ENCODE data around the gene STK39. TPM values are rescaled to one million over a fixed set of nuclear protein-coding genes. Genes with fewer than 3 reads are reported as not detected.

STK39 gene
- total RNA-seq, 1 donor from 2014 or later: 23.4 TPM

- DNase-seq: no peak
Observed at GRCh38 chr2:167953776-167954175, 293.6 kb downstream of the STK39 start.

DNA sequence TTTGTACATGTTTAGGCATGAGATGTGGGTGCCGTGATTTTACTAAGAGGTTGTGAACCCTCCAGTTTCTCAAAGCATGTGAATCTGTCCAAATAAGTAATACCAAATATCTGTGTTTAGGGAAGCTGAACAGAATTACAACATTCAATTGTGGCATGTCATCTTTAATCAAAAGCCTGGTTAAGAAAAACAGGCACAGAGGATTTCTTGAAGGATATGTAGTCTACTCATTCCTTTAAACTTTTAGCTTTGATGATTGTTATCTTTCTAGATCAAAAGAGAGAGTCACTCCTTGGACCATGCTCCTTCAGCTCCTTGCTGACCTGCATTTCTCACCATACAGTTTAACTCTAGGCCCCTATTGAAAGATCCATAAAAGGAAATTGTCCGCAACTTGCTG lies 296.8 kb downstream of the STK39 start:
- no peak for DNase-seq

DNA sequence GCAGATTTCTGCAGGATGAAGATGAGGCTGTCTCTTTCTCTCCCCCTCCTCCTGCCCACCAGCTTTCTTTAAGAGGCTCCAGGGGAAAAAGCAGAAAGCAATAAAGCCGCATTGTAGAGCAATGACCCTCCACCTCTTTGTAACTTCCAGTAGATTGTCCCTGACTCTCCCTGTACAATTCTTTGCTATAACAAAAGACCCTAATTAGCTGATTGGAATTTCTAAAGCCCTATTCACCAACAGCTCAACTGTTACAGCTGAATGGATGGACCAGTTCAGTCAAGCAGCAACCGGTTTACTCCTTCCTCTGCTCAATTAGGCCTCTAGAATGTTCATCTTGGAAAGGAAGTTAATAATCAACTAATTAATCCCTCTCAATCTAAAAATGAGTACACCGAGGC lies 301.0 kb downstream of the STK39 start:
- no peak for DNase-seq

DNA sequence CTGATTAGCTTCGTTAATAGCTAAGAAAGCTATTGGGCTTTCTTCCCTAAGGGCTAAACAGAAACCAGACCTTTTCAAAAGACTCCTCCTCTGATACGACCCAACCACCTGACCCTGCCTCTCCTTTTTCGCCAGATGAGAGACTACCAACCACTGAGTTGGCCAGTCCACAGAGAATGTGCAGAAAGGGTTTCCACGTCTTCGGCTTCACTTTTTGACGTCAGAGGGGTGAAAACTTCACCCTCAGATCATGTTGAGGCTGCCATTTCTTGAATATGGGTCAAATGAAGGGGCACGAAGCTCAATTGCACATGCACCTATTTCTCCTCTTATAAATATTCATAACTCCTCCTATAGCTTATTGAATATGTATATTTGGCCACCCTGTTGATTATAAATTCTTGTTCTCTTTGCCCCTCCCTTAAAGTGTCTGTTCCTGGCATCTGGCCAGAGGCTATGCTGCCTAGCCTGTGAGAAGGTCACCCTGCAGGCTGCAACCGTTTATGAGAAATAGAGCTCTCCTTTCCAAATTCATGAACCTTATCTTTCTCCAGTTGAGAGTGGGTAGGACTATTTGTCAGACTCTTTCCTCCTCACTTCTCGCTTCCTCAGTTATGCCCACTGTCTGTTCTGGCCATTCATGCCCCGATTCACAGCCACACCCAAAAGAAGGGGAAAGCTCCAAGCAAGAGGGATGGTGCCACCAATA lies 301.6 kb downstream of the STK39 start:
- DNase-seq: no peak

GRCh38 chr2:167944825-167945659 lies 302.4 kb downstream of the STK39 start:
- no peak for DNase-seq

DNA sequence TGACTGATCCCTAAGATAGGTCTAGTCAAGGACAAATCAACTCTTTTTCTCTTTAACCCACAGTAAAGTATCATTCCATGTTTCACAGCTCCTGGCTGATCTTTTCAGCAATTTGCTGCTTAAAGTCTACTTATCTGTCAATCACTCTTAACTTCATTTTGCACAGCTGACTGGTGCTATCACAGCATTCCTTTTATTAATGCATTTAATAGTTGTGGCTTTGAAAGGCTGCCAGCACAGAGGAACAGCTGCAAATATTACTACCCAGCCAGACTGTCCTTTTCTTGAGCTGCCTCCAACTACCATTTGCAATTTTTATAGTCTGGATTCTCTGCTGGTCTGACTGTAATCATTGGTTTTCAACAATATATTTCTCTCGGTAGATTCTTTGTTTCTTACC lies 303.5 kb downstream of the STK39 start:
- DNase-seq: no peak

DNA sequence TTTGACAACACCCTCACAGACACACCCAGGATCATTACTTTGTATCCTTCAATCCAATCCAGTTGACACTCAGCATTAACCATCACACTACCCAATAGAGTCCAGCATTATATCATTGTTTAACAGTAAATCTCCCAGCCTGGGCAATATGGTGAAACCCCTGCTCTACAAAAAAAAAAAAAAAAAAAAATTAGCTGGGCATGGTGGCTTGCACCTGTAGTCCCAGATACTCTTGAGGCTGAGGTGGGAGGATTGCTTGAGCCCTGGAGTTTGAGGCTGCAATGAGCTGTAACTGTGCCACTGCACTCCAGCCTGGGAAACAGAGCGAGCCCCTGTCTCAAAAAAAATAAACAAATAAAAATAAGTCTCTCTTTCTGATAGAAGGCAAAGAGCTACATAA lies 304.0 kb downstream of the STK39 start:
- no peak for DNase-seq

DNA sequence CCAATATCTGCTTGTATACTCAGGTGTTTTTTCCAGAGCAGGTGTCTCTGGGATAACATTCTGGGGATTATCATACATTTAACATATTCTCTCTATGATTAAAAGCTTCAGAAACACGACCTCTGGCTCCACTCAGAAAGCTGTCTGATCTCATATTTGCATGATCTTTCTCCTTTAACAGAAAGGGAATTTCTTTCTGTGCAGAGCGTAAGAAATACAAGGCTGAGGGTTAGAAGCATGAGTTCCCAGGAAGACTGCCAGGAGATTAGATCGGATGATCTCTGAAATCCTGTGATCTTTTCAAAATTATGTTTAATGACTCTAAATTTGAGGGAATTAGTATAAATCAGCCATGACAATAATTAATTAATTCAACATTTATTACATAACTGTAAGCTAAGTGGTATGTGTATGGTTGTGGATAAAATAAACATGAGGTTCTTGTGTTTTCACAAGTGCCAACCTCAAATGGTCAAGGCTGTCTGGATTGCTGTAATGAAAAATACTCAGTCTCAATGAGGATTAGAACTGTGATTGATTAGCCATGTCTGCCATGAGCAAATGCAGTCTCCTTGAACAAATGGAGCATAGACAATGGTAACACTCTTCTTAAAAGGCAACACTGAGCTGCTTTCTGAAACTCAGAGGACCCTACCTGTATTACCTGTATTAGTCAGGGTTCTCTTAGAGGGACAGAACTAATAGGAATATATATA lies 304.9 kb downstream of the STK39 start:
- no peak for DNase-seq

DNA sequence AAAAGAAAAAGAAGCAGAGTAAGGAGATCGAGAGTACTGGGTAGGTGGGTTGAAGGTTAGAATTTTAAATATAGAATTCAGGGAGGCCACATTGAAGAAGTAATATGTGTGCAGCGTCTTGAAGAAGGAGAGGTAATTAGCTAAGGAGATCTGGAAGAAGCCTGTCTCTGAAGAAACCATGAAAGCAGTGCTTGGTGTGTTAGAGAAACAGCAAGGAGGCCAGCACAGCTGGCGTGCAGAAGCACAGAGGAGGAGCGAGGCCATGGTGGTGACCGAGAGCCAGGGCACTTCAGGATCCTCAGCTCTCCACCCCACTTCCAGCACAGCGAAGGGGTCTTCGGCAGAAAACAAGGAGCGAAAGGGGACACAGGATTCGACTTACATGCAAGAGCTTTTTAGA lies 305.8 kb downstream of the STK39 start:
- DNase-seq: no peak

GRCh38 chr2:167940734-167941507 lies 306.5 kb downstream of the STK39 start:
- DNase-seq: no peak

DNA sequence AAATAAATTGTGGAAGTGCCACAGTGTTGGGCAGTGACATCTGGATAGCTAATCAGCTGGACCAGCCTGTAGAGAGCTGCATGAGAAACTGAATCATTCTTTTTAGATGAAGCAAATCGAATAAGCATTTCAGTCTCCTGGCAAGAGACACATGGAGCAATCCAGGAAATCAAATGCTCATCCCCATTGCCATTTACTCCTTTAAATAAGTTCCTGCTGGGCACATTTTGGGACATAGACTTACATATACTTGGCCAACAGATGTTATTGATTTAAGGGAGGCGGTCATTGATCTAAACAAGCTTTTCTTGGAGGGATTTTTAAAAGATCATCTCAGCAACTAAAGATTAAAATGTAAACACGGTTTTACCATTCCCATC lies 307.1 kb downstream of the STK39 start:
- DNase-seq: peak; percentile 54

DNA sequence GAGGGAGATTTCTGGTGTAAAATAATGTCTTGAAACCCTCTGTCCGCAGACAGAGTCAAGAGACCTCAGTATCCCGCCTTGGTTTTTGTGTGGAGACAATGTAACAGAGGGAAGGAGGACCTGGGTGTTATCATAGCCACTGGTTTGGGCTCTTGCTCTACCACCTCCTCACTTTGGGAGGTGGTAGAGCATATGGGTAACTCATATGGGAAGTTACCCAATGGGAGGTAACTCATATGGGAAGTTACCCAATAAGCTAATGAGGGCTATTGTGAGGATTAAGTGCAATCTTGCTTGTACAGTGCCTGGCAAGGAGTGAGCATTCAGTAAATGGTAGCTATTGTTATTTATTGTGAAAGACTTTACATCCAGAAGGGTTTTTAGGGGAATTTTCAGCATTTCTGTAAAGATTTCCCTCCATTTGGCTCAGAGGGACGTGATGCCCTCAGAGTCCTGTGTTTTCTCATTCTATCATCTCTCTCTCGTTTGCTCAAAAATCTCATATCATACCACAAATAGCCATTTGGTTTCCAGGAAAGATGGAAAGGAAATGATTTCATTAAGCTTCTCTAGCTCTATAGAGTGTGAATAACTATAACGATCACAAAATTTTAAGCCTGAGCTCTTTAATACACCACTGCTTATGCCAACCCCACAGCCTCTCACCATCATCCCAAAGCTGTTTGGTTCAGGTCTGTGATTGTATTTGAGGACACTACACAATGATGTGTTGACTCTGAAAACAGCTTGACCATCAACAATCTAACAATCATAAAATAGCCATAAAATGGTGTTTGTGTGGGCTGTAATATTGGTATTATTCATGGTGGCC lies 307.7 kb downstream of the STK39 start:
- DNase-seq: no peak

DNA sequence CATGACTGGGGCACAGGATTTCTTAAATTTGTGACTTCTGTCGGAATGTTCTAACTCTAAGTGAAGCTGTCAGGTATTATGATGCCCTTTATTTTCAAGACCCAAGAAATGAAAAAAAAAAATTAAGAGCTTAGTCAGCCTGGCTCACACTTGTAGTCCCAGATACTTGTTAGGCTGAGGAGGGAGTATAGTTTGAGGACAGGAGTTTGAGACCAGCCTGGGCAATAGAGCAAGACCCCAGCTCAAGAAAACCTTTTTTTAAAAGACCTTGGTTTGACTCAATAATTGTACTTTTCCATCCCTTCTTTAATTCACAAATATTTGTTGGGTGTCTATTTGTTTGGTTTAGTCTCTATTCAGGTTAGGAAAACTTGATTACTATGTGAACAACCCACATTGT lies 310.0 kb downstream of the STK39 start:
- no peak for DNase-seq

DNA sequence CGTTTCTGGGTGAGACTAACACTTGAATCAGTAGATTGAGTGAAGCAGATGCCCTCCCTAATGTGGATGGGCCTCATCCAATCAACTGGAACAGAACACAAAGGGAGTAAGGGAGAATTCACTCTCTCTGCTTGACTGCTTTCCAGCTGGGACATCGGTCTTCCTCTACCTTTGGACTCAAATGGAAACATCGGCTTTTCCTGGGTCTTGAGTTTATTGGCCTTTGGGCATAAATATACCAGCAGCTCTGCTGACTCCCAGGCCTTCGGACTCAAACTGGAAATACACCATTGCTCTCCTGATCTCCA lies 311.6 kb downstream of the STK39 start:
- no peak for DNase-seq

DNA sequence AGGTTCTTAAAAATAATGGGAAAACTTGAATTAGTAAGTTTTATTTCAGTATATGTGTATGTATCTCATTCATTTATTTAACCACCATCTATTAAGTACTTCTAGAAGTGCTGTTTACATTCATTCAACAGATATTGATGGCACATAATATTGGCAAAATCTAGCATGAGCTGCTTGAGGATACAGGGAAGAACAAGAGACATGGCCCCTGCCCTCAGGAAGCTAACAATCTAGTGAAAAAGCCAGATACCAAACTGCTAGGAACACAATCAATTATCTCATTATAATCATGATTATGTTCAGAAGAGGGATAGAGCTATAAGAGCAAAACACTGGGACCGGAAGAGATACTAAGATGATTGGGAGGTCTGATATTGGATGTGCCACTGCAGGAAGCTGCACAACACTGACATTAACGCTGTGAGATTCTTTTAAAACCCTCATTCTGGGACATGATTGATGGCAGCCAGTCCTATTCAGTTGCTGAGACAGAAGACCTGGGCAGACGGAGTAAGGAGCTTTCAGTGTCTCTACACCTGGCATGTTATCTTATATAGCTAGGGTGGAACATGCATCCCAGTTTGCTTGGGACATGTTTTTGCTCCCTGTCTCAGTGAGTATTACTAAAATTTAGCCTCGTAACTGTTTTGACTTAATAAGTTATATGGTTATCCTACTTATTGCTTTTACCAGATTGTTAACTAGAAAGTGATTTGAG lies 314.1 kb downstream of the STK39 start:
- no peak for DNase-seq

DNA sequence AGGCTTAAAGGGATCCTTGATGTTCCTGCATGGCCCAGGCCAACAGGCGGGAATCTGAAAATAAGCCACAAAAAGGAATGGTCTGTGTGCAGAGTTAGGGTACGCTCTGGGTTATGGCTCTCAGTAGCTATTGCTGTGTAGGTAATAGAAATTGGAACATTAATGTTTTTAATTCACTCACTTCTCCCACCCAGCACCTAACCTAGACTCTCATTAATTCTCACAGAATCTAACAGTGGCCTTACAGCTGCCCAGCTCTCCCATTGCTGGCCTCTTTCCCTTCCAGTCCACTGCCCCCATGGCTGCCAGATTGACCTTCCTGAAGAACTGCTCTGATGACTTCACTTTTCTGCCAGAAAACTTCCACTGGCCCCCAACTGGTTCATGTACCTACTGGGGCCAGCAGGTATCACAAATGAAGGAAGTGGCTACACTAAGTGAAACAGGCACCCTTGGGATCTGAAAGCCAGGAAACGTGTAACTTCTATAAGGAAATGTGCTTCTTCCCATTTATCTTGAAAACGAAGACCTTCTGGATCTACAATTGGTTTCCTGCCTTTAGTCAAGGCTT lies 315.2 kb downstream of the STK39 start:
- DNase-seq: no peak

- no peak for DNase-seq
Observed at GRCh38 chr2:167929484-167929883, 317.9 kb downstream of the STK39 start.

GRCh38 chr2:167928434-167928833 lies 319.0 kb downstream of the STK39 start:
- DNase-seq: no peak

DNA sequence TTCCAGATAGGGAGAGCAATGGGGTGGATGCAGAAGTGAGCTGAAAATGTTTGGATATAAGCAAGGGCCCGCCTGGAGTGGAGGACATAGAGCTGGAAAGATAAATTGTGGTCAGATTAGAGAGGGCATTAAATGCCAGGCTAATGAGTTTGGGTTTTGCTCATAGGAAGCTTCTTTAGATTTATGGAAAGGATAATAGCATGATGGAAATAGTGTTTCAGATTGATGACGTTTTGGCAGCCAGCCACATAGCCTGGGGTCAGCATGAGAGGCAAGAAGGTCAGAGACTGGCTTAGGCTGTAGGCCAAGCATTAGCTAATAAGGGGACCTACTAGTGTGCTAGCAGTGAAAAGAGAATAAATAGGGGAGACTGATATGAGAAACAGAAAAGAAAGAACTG lies 321.6 kb downstream of the STK39 start:
- no peak for DNase-seq

DNA sequence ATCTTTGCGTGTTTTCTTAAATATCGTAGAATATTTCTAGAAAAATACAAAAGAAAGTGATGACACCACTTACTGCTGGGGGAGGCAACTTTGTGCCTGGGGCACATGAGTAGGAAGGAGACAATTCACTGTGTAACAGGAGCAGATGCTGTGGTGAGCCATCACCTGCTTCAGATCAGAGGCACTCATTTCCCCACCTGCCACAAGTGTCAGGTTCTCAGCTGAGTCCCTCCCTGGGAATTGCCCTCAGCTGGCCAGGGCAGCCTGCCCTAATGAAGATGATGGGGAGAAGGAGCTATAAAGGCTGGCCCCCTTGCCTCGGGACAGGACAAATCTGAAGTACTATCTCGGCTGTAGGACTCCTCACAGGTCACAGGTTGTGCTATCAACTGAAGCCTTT lies 322.8 kb downstream of the STK39 start:
- no peak for DNase-seq

DNA sequence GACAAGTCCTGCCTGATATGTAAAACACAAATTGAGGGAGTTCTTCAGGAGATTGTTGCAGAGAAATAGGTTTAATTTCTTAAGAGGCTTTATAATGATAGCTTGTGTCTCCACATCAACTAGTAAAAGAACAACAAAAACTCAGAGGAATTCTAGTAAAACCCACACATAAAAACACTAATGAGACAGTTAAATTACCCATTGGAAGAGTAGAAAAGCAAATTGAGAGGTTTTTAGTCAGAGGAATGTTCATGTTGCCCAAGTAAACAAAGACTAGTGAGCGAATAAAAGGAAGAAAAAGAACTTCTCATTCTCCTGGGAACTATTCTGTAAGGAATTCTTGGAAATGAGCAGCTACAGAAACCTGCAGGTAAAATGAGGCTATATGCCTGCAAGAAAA lies 330.6 kb downstream of the STK39 start:
- no peak for DNase-seq

All from skin of body (tissue), 2 donors.